ENCODE data around the gene SLC4A11.

SLC4A11 gene

DNA sequence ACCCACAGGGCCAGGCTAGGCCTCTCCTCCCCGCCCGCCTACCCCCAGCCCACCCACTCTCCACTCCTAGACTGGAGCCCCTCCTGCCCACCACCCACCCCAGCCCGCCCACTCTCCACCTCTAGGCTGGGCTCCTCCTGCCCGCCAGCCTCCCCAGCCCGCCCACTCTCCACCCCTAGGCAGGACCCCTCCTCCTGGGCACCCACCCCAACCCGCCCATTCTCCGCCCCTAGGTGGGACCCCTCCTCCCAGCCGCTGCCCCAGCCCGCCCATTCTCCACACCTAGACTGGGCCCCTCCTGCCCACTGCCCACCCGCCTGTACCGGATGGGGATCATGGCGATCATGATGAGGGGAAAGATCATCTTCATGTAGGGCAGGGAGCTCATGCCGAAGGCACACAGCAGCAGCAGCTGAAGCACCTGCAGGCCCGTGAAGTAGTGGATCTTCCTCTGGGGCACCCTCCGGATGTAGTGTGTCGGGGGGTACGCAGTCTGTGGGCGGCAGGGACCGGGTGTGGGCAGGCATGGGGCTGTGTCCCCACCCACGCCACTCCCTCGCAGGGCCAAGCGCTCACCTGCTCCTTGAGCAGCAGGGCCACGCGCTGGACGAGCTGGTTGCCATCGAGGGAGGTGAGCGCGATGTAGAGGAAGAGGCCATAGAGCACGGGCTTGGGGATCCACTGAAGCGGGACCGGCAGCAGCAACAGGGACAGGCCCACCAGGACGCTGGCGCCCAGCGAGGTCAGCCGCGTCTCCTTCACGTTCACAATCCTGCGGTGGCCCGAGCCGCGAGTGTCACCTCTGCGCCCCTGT lies 10.8 kb downstream of the SLC4A11 start:
- no peak overlapping the region for H3K4me3 ChIP-seq (ENCODE audit: low read length)
- DNase-seq (ENCODE audit: low read depth): no peak
- TF ChIP-seq, protein P1, sequence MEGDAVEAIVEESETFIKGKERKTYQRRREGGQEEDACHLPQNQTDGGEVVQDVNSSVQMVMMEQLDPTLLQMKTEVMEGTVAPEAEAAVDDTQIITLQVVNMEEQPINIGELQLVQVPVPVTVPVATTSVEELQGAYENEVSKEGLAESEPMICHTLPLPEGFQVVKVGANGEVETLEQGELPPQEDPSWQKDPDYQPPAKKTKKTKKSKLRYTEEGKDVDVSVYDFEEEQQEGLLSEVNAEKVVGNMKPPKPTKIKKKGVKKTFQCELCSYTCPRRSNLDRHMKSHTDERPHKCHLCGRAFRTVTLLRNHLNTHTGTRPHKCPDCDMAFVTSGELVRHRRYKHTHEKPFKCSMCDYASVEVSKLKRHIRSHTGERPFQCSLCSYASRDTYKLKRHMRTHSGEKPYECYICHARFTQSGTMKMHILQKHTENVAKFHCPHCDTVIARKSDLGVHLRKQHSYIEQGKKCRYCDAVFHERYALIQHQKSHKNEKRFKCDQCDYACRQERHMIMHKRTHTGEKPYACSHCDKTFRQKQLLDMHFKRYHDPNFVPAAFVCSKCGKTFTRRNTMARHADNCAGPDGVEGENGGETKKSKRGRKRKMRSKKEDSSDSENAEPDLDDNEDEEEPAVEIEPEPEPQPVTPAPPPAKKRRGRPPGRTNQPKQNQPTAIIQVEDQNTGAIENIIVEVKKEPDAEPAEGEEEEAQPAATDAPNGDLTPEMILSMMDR (conservative IDR thresholded peaks at IDR 0.05; ENCODE audit: low read length): no peak

DNA sequence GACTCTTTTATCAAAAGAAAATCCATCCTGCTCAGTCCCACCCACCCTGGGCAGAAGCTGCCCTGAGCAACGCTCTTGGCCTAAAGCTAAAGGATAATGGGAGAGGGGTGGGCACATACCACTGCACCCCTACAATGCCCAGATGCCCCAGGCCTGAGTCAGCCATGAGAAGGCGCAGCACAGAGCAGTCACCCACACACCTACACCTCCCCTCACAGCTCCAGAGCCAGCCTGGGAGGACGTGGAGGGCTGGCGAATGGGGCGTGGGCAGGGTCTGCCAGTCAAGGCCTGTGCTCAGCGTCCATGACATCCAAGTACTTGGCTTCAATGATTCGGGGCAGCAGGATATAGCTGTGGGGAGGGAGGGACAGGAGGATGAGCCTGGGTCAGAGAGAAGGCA lies 11.5 kb downstream of the SLC4A11 start:
- H3K4me3 ChIP-seq (ENCODE audit: low read length): no peak overlapping the region
- no peak for DNase-seq (ENCODE audit: low read depth)
- TF ChIP-seq, protein P1 (conservative IDR thresholded peaks at IDR 0.05; ENCODE audit: low read length): no peak

DNA sequence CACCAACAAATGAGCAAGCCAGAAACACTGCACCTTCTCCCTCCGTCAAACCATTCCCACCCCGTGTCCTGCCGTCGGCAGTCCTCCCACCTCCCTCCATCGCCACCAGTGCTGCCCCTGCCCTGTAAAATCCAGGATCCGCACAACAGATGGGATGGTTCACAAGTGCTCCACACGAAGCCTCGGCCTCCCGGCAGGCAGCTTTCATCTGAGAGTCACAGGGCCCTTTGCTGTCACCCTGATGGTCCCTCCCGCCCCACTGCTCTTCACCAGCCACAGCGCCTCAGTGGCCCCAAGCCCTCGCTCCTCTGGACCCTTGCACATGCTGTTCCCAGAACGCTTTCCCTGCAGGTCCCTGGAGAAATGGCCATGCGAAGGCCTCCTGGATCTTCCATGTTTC lies 12.1 kb downstream of the SLC4A11 start:
- TF ChIP-seq, protein P1 (conservative IDR thresholded peaks at IDR 0.05; ENCODE audit: low read length): no peak
- DNase-seq (ENCODE audit: low read depth): no peak
- no peak overlapping the region for H3K4me3 ChIP-seq (ENCODE audit: low read length)

DNA sequence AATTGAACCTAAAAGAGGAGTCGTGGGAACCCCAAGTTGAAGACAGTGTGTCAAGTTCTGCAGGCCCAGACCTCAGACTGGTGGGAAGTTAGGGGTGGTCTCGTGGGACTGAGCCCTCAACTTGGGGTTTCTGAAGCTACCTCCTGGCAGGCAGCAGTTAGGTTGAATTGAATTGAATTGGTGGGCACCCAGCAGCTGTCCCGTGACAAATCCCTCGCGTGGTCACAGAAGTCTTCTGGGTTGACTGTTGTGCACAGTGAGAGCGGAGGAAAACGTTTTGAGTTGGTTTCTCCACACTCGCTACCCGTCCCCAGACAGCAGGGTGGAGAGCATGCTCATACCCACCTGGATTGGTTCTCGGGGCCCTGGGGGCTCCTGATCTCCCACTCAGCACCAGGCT lies 12.9 kb downstream of the SLC4A11 start:
- H3K4me3 ChIP-seq (ENCODE audit: low read length): no peak overlapping the region
- TF ChIP-seq, protein P1 (conservative IDR thresholded peaks at IDR 0.05; ENCODE audit: low read length): no peak

DNA sequence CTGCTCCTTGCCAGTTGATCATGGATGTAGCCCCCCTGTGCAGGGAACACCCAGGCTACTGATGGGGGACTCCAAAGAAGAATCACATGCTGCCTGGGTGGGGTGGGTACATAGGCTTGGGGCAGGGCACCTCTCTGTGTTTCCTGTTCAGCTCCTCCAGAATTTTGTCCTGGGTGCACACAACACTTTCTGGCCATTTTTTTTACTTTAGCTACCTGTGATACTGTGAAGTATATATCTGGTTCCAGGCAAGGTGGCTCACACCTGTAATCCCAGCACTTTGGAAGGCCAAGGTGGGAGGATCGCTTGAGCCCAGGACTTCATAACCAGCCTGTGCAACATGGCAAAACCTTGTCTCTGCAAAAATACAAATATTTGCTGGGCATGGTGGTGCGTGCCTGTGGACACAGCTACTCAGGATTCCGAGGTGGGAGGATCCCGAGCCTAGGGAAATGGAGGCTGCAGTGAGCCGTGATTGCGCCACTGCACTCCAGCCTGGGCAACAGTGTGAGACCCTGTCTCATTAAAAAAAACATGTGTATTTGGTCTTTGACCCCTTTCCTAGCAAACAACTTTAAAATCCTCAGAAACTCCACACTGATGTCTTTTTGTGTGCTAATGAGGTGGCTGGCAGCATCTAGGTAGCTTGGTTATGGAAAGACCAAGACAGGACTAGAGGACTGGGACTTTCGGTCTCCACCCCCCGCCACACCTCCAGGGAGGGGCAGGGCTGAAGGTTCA lies 14.1 kb downstream of the SLC4A11 start:
- no peak for DNase-seq (ENCODE audit: low read depth)
- TF ChIP-seq, protein P1 (conservative IDR thresholded peaks at IDR 0.05; ENCODE audit: low read length): no peak
- H3K4me3 ChIP-seq (ENCODE audit: low read length): no peak overlapping the region

More for the DNA sequence above, 12.9 kb downstream of the SLC4A11 start:
- no peak for DNase-seq (ENCODE audit: low read depth)

DNA sequence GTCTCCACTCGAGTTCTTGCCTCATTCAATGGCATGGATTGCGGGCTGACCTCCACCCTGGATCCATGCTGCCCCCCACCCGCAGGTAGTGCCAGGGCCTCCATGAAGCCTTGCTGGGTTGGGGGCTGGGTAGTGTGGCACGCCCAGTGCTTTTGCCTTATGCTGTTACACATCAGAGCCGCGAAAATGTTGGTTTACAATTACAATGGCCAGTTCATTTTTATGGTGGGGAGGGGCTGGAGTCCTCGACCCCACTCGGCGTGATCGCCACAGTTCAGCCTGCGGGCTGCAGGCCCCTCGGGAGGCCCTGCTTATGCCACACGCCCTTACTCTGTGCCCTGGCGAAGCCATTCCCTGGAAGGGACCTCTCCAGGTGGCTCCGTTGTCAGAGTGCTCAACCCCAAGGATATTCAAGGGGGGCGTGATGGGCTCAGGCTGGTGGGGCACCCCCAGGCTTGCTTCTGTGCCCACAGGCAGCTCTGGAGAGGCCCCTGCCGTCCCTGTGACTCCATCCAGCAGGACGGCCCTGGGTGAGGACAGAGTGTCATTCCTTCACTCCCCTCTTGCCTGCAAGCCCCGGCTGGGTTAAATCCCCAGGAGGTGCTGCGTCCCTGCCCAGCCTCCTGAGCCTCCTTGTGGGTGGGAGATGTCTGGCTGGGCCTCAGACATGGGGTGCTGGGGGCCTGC lies 14.9 kb downstream of the SLC4A11 start:
- no peak overlapping the region for H3K4me3 ChIP-seq (ENCODE audit: low read length)
- TF ChIP-seq, protein P1 (conservative IDR thresholded peaks at IDR 0.05; ENCODE audit: low read length): no peak
- DNase-seq (ENCODE audit: low read depth): no peak

Data from AG10803 (cell line).